ENCODE measurements around the gene CDS1. TPM values are rescaled to one million over a fixed set of nuclear protein-coding genes. Genes with fewer than 3 reads are reported as not detected.

The CDS1 gene
- total and polyA plus RNA-seq, 2 of the 8 experiments (the other 6 are each of a cell fraction or from before 2014, with no cell fraction given), result 8.7 to 13.9 TPM

DNA sequence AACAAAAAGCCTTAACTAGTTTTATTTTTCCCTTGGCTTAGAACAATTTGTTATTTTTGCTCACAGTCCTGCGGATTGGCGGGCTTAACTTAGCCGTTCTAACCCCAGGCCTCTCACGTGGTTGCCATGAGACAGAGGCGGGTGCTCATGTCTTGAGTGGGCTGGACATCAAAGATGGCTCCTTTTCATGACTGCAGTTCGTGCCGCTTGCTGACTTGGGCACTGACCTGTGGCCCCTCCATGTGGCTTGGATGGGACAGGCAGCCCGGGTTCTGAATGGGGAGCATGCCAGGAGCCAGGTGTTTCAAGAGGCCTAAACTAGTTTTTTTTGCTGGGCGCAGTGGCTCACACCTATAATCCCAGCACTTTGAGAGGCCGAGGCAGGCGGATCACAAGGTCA lies 40.7 kb downstream of the CDS1 start:
- no peaks in the 10 kb centered on the region for H4K20me1 ChIP-seq (replicated peaks in 1 of 2; ENCODE audit: control insufficient read depth in 1 of 2, insufficient read depth in 2 of 2, low read length in 2 of 2)
- H2BK15ac ChIP-seq (ENCODE audit: low read length), result no peak overlapping the region
- WGBS, 2 experiments (ENCODE audit: extremely low coverage in 1 of 2, insufficient coverage in 1 of 2, insufficient read length in 1 of 2, insufficient replicate concordance in 2 of 2, low coverage in 1 of 2, low lambda C conversion rate in 2 of 2, missing lambda C conversion rate in 1 of 2), result 88% methylated on average over 11 of the region's 11 CpGs; no CpG with 5 or more reads in 1 of the 2 experiments
- no peak overlapping the region for H2BK12ac ChIP-seq (ENCODE audit: low read depth, low read length)
- H2BK20ac ChIP-seq (ENCODE audit: low read length), result no peak overlapping the region
- no peak overlapping the region for H2AK5ac ChIP-seq (ENCODE audit: low read depth, low read length)
- CTCF ChIA-PET (ENCODE audit: partially characterized antibody), result interaction anchor here (0.6 to 2.3 kb wide), 2 partner anchors 25 to 45 kb away, joined by 5 to 9 read pairs; no protein-coding TSS in a partner anchor
- H3K79me2 ChIP-seq (ENCODE audit: control insufficient read depth in 1 of 2, insufficient read depth in 2 of 2, low read length in 2 of 2), result no peaks in the 10 kb centered on the region
- POLR2A ChIA-PET (ENCODE audit: partially characterized antibody), result interaction anchor here (1.2 kb wide), 1 partner anchor 15 kb away, joined by 3 read pairs; no protein-coding TSS in a partner anchor
- H3K79me1 ChIP-seq (ENCODE audit: low read depth, low read length), result no peaks in the 10 kb centered on the region
- H3K23me2 ChIP-seq (ENCODE audit: low read depth, low read length), result no peaks in the 10 kb centered on the region
- H3K9me3 ChIP-seq (ENCODE audit: insufficient read depth in 2 of 2, low read depth in 1 of 2, low read length in 1 of 2), result no peaks in the 10 kb centered on the region
- no peaks in the 10 kb centered on the region; a peak in 1 of 7 replicates for H3K4me1 ChIP-seq (replicated peaks in 1 of 4; ENCODE audit: control insufficient read depth in 3 of 4, insufficient read depth in 4 of 4, low read length in 3 of 4)
- H4K8ac ChIP-seq (ENCODE audit: extremely low read depth, insufficient read depth, low read length), result no peak overlapping the region
- no peak overlapping the region for H3K23ac ChIP-seq (ENCODE audit: insufficient read length)
- H3K4me3 ChIP-seq (ENCODE audit: extremely low read depth in 1 of 4, insufficient read depth in 2 of 4, low read depth in 3 of 4, low read length in 4 of 4), result no peak overlapping the region
- no peak overlapping the region for H3K4me2 ChIP-seq (ENCODE audit: insufficient read depth in 1 of 2, low read depth in 2 of 2, low read length in 2 of 2)
- H3K14ac ChIP-seq (ENCODE audit: insufficient read length), result no peak overlapping the region
- no peak for DNase-seq (ENCODE audit: low read depth in 1 of 2, low spot score in 2 of 2)
- no peak overlapping the region for H3K4ac ChIP-seq (replicated peaks; ENCODE audit: insufficient read length, low read depth, low read length)
- no peak overlapping the region for H3K18ac ChIP-seq (ENCODE audit: extremely low read depth, low read length)
- FAIRE-seq, result no peak
- H3K27ac ChIP-seq (ENCODE audit: low read depth, low read length), result no peak overlapping the region
- peaks cover 0 to 5% (median 0%) of the 10 kb centered on the region in 4 experiments; a peak in 2 of 8 replicates for H3K36me3 ChIP-seq (ENCODE audit: control insufficient read depth in 2 of 4, insufficient read depth in 4 of 4, low read length in 3 of 4)
- no peak overlapping the region for H4K91ac ChIP-seq (replicated peaks; ENCODE audit: insufficient read length, low read length)
- TF ChIP-seq PHF8 (conservative IDR thresholded peaks at IDR 0.05; ENCODE audit: low read depth, low read length) (no peak), RAD21 (IDR thresholded peaks at IDR 0.05 in 1 of 2, conservative IDR thresholded peaks at IDR 0.05 in 1 of 2; ENCODE audit: low read depth in 2 of 2, low read length in 2 of 2) (peak in 1 of 2 experiments; percentile 44; a peak in 1 of 4 replicates), POU5F1 (IDR thresholded peaks at IDR 0.05; ENCODE audit: low read depth, low read length) (no peak), CBX5 (IDR thresholded peaks at IDR 0.05; ENCODE audit: low read depth, low read length) (no peak), CEBPB (IDR thresholded peaks at IDR 0.05; ENCODE audit: low read depth, low read length) (no peak), MAFK (IDR thresholded peaks at IDR 0.05; ENCODE audit: low read depth, low read length) (no peak)
- no peak overlapping the region for H2BK120ac ChIP-seq (replicated peaks; ENCODE audit: low read depth, low read length)
- no peaks in the 10 kb centered on the region; a peak in 1 of 7 replicates for H3K27me3 ChIP-seq (replicated peaks in 1 of 4; ENCODE audit: control insufficient read depth in 3 of 4, extremely low read depth in 1 of 4, insufficient read depth in 3 of 4, low read length in 3 of 4)
- no peak overlapping the region for H3K56ac ChIP-seq (replicated peaks; ENCODE audit: insufficient read length, low read depth, low read length)
- H3K9ac ChIP-seq (replicated peaks in 1 of 4; ENCODE audit: extremely low read depth in 1 of 4, low read depth in 3 of 4, low read length in 3 of 4), result no peak overlapping the region
- no peak overlapping the region for H2BK5ac ChIP-seq (ENCODE audit: low read depth, low read length)
- no peak overlapping the region for H4K5ac ChIP-seq (ENCODE audit: insufficient read length, low read depth, low read length)
- no peak overlapping the region for H2AFZ ChIP-seq (ENCODE audit: low read length)

Data from H1 (cell line).